Liver (tissue), 3 donors: ENCODE measurements around the gene THY1.

Source experiments
- CTCF ChIP-seq: fragments of 150-350 bp; IDR thresholded peaks from 2 replicates; pipeline ENCODE4 v1.5.1; 2017; ENCODE audit warnings: improper control_type of control experiment, low read depth, low read length; ENCODE audit not compliant: missing input control
- GABPA ChIP-seq, 2 donors: IDR thresholded peaks in 1 of 2; conservative IDR thresholded peaks in 1 of 2; 2 replicates each; pipeline ENCODE4 v1.6.1; 2016; ENCODE audit warnings: antibody characterized with exemption in 2 of 2, mild to moderate bottlenecking in 1 of 2, moderate library complexity in 1 of 2
- donor health status: healthy.
- donor health status: healthy.

GRCh38 chr11:119369132-119369925, 53.6 kb downstream of the THY1 start:
- TF ChIP-seq CTCF (no peak), GABPA (IDR thresholded peaks at IDR 0.05 in 1 of 2, conservative IDR thresholded peaks at IDR 0.05 in 1 of 2) (no peak)
